Activated CD4-positive, CD25-positive, alpha-beta regulatory T cell treated with anti-CD3 and anti-CD28 coated beads, Interleukin-2, amount 50 U/mL, for 24 hours (primary cell): ENCODE results near the gene COL23A1.
"Not testable (repeated sequence)": the region's sequence is repeated elsewhere in the genome, so short reads cannot be mapped to it uniquely, and the experiment has no call there.

Source experiments
- ATAC-seq, 2 donors: fragments of 150-1000 bp; cut with Tn5 transposase; one replicate each; pipeline ENCODE4 v1.10.0; 2021; ENCODE audit warnings: mild to moderate bottlenecking in 1 of 2, moderate library complexity in 1 of 2

The COL23A1 gene

DNA sequence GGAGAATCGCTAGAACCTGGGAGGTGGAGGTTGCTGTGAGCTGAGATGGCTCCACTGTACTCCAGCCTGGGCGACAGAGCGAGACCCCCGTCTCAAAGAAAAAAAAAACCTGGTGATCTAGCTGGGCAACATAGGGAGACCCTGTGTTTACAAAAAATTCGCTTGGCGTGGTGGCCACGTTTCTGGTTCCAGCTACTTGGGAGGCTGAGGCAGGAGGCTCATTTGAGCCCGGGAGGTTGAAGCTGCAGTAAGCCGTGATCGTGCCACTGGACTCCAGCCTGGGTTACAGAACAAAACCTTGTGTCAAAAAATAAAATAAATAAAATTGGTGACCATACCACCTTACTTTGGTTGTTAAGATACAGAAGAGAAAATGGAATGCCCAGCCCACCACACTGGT is 387.7 kb downstream of the COL23A1 start:
- ATAC-seq = no peak

DNA sequence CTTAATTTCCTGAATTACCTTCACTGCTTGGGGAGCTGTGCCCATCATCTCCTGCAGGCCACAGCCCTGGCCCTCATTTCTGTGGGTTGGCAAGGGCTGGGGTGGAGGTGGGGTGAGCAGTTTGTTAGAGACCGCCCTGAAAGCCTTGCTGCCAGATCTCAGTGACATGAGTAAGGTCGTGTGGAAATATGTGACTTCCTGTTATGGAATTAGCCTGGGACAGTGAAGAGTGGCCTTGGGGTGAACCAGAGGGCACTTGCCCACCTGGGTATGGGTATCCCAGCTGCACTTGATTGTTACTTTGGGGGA is 388.3 kb downstream of the COL23A1 start:
- ATAC-seq = no peak

DNA sequence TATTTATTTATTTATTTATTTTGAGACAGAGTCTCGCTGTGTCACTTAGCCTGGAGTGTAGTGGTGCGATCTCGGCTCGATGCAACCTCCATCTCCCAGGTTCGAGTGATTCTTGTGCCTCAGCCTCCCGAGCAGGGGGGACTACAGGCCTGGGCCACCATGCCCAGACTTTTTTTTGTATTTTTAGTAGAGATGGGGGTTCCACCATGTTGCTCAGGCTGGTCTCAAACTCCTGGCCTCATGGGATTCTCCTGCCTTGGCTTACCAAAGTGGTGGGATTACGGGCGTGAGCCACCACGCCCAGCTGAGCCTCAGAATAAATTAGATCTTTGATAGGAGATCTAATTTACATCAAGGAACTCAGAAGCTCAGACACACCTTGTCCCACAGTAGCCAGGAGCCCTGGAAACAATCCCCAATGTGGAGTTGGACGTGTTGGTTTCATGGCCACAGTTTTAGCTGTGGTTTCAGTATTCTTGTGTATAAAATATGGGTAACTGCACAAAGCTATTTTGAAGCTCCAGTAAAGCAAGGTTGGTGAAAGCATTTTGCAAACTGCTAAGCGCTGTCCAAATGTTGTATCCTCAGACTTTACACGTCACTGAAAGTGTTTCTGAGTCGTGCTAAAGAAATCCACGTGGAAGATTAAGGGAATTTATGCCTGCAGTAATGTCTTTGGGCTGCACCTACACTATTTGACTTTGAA is 388.8 kb downstream of the COL23A1 start:
- ATAC-seq = no peak

DNA sequence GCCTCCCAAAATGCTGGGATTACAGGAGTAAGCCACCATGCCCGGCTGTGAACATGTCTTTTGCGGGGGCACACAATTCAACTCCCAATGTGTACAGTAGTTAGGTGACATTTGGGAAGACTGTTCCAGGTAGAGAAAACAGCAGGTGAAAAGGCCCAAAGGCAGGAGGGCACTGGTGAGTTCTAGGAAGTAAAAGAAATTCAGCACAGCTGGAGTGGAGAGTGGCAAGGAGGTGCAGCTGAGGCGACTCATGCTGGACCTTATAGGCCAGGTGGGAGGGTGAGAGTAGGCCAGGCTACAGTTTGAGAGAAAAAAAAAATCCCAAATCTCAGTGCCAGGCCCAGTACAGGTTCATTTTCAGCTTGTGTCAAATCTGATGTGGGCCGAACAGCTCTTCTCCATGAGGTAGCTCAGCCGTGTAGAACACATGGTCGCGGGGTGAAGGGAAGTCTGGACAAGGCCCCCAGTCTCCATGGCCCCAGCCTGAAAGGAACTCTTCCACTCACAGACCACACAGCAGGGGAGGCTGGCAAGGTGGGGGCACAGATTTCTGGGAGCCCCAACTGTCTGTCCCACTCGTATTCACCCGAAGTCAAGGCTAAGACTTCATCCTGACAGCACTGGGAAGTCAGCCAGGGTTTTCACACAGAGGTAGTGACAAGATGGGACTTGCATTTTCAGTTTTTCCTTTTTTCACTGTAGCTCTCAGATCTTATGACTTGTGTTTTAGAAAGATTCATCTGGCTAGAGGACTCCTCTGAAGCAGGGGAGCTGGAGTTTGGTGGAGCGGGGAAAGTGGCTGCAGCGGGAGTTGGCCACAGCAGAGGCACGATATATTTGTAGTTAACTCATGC is 390.4 kb downstream of the COL23A1 start:
- no peak for ATAC-seq

DNA sequence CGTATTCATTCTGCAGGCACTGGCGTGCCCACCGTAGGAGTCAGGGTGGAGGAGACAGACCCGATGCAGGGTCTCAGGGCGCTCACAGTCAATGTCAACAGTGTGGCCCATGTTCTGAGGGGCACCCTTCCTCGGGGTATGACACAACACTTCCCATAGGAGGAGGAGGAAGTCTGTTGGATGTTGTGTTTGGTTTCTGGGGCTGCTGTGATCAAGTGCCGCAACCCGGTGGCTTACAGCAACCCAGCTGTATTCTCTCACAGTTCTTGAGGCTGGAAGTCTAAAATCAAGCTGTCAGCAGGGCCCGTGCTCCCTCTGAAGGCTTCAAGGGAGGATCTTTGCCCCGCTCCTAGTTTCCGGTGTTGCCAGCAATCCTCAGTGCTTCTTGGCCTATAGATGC is 391.5 kb downstream of the COL23A1 start:
- ATAC-seq = no peak

DNA sequence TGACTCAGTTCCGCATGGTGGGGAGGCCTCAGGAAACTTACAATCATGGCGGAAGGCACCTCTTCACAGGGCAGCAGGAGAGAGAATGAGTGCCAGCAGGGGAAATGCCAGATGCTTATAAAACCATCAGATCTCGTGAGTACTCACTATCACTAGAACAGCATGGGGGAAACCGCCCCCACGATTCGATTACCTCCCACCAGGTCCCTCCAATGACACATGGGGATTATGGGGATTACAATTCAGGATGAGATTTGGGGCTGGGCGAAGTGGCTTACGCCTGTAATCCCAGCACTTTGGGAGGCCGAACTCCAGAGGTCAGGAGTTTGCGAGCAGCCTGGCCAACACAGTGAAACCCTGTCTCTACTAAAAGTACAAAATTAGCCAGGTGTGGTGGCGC is 392.0 kb downstream of the COL23A1 start:
- not testable (repeated sequence) for ATAC-seq

DNA sequence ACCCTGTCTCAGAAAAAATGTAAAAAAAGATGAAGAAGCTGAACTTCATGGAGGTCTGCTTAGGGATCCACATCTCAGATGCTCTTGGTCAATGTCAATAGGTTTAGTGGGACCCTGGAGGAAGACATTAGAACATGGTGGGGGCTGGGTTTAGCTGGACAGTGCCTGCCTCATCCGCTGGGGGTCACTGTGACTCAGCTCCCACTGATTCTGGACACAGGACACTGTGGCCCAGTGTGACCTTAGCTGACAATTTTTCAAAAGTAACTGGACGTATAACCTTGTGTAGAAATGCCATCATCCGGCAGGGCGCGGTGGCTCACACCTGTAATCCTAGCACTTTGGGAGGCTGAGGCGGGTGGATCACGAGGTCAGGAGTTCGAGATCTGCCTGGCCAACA is 393.2 kb downstream of the COL23A1 start:
- no peak for ATAC-seq

DNA sequence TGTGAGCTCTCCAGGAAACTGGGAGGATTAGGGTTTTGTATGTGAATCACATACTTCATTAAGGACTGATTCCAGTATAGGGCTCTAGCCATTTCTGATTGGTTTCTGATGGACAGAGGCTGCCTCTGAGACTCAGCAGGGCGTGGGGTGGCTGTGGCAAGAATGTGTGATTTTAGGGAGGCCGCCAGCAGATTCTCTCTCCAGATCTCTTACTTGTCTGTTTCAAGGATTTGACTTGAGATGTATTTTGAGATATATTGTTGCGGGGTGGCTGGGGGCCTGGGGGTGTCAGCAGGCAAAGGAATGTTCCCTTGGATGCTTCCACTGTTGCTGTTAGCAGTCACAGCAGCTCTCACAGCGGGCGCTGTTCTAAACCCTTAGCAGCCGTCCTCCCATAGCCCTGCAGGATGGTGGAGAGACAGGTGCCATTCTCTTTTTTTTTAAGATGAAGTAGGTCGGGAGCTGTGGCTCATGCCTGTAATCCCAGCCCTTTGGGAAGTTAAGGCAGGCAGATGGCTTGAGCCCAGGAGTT is 393.8 kb downstream of the COL23A1 start:
- no peak for ATAC-seq

DNA sequence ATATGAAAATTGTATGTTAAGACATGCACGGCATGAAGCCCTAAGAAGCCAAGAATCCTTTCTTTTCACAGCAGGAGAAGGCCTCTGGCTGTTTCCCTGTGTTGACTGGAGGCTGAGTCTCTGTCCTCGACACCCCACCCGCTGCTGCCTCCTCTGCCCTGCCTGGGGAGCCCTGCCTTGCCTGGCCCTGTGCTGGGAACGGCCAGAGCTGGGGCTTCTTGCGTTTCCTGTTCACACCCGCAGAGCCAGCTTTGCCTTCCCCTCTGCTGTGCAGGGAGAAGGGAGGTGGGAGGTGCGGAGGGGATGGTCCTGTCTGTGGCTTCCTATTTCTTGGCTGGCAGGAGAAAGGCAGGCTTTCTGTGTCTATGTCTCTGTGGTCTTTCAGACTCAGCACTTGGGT is 396.2 kb downstream of the COL23A1 start:
- ATAC-seq = no peak

DNA sequence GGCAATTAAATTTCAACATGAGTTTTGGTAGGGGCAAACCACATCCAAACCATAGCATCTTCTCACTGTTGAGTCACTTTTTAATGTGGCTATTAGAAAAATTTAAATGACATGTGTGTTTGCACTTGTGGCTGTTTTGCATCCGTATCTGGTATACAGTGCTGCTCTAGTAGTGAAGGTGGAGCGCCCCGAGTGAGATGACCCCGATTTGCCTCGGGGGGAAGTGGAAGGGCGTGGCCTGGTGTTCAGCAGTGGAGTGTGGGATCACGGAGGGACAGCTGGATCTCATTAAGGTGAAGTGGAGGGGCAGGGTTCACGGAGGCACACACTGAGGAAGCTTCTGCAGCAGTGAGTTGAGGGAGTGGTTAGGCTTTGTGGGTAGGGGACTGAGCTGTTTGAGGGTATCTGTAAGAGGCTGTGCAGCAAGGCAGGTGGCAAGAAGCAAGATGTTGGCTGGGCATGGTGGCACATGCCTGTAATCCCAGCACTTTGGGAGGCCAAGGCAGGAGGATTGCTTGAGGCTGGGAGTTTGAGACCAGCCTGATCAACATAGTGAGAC is 396.9 kb downstream of the COL23A1 start:
- ATAC-seq = no peak

DNA sequence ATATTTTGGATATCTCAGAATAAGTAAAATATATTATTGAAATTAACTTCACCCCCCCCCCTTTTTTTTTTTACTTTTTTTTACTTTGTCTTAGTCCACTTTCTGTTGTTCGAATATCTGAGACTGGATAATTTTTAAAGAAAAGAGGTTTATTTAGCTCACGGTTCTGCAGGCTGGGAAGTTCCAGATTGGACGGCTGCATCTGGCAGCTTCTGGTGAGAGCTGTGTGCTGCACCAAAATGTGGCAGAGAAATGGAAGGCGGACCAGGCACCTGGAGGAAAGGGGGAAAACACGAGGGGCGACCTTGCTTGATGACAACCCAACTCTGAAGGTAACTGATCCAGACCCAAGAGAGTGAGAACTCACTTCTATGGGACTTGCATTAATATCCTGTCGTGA is 397.4 kb downstream of the COL23A1 start:
- ATAC-seq = no peak

DNA sequence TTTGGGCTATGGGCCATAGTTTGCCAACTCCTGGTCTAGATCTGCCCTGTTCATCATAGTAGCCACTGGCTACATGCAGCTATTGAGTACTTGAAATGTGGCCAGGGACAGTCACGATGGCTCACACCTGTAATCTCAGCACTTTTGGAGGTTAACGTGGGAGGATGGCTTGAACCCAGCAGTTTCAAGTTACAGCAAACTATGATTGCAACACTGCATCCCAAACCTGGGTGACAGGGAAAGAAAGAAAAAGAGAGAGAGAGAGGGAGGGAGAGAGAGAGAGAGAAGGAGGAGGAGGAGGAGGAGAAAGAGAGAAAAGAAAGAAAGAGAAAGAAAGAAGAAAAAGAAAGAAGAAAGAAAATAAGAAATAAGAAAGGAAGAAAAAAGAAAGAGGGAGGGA is 397.9 kb downstream of the COL23A1 start:
- ATAC-seq = no peak

DNA sequence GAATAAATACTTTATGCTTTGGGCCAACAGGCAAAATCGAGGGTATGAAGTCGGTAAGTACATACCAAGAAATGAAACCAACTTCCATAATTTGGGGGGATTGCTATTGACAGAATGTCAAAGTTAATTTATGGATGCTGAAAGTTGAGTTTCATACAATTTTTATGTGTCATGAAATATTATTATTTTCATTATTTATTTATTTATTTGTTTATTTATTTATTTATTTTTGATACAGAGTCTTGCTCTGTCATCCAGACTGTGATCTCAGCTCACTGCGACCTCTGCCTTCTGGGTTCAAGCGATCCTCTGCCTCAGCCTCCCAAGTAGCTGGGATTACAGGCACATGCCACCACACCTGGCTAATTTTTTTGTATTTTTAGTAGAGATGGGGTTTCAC is 398.5 kb downstream of the COL23A1 start:
- ATAC-seq = no peak

DNA sequence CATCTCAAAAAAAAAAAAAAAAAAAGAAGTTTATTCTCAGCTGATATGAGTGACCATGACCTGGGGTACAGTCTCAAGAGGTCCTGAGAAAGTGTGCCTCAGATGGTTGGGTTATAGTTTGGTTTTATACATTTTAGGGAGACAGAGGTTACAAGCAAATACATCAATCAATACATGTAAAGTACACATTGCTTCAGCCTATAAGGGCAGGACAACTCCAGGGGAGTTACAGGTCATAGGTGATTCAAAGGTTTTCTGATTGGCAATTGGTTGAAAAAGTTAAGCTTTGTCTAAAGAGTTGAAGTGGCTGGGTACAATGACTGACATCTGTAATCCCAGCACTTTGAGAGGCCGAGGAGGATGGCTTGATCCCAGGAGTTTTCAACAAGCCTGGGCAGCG is 400.8 kb downstream of the COL23A1 start:
- ATAC-seq = no peak
